ENCODE results near the gene RALGPS1. TPM values are rescaled to one million over a fixed set of nuclear protein-coding genes. Genes with fewer than 3 reads are reported as not detected.
A peak's percentile ranks its signal among the peaks of the same experiment; 100 is the strongest.

The RALGPS1 gene
- total RNA-seq, 4 donors from 2014 or later = 2.2 to 10.3 (median 5.4) TPM

- Histone ChIP-seq H3K27ac (peak overlapping the region; percentile 23 to 60 (median 42)), H3K4me3 (no peak overlapping the region), H3K36me3 (no peaks in the 10 kb centered on the region), H3K9me3 (peaks cover 0 to 4% (median 0%) of the 10 kb centered on the region in 3 donors), H3K27me3 (no peaks in the 10 kb centered on the region), H3K4me1 (peaks cover 32 to 38% of the 10 kb centered on the region in 2 donors)
- intact Hi-C loops (cut with DNase I; ENCODE audit: low total_unique reads) (no loop called here), in situ Hi-C loops (cut with MboI; ENCODE audit: low sequenced_read_pairs in 4 of 4) (no loop called here)
- peak in 1 of 2 donors; percentile 17 for ATAC-seq
- peak; percentile 62 to 66 for DNase-seq
- no peak for TF ChIP-seq CTCF (IDR thresholded peaks at IDR 0.05 in 4 of 5, conservative IDR thresholded peaks at IDR 0.05 in 1 of 5)
- TF ChIP-seq POLR2A (IDR thresholded peaks at IDR 0.05) = no peak
These were observed 75.6 kb downstream of the RALGPS1 start for GRCh38 chr9:126989847-126990842.

- intact Hi-C loops (cut with DNase I; ENCODE audit: low total_unique reads) = no loop called here
- ATAC-seq (no peak), DNase-seq (no peak)
- Histone ChIP-seq H3K9me3 (peaks cover 0 to 4% (median 0%) of the 10 kb centered on the region in 3 donors), H3K27me3 (no peaks in the 10 kb centered on the region), H3K4me3 (no peak overlapping the region), H3K27ac (peak overlapping the region in 2 of 4 donors; percentile 9 to 50), H3K4me1 (peaks cover 22 to 28% of the 10 kb centered on the region in 2 donors), H3K36me3 (no peaks in the 10 kb centered on the region)
- no peak for TF ChIP-seq POLR2A (IDR thresholded peaks at IDR 0.05)
- TF ChIP-seq CTCF (IDR thresholded peaks at IDR 0.05 in 4 of 5, conservative IDR thresholded peaks at IDR 0.05 in 1 of 5) = no peak
- in situ Hi-C loops (cut with MboI; ENCODE audit: low sequenced_read_pairs in 4 of 4) = no loop called here
These were observed 76.6 kb downstream of the RALGPS1 start for GRCh38 chr9:126991183-126991582.

- H3K4me1 ChIP-seq = peaks cover 9 to 18% of the 10 kb centered on the region in 2 donors
- H3K27ac ChIP-seq = no peak overlapping the region
- H3K27me3 ChIP-seq = no peaks in the 10 kb centered on the region
- no peak for DNase-seq
- intact Hi-C loops (cut with DNase I; ENCODE audit: low total_unique reads) (no loop called here), in situ Hi-C loops (cut with MboI; ENCODE audit: low sequenced_read_pairs in 4 of 4) (no loop called here)
- no peak for TF ChIP-seq CTCF (IDR thresholded peaks at IDR 0.05 in 4 of 5, conservative IDR thresholded peaks at IDR 0.05 in 1 of 5)
- no peak for TF ChIP-seq POLR2A (IDR thresholded peaks at IDR 0.05)
- H3K9me3 ChIP-seq = peaks cover 0 to 4% (median 0%) of the 10 kb centered on the region in 3 donors
- no peaks in the 10 kb centered on the region for H3K36me3 ChIP-seq
- no peak overlapping the region for H3K4me3 ChIP-seq
- ATAC-seq = no peak
These were observed 77.8 kb downstream of the RALGPS1 start for GRCh38 chr9:126992427-126992826.

- Histone ChIP-seq H3K27ac (no peak overlapping the region), H3K27me3 (no peaks in the 10 kb centered on the region), H3K4me3 (no peak overlapping the region), H3K36me3 (no peaks in the 10 kb centered on the region), H3K4me1 (no peaks in the 10 kb centered on the region), H3K9me3 (no peaks in the 10 kb centered on the region)
- in situ Hi-C loops (cut with MboI; ENCODE audit: low sequenced_read_pairs in 4 of 4) = no loop called here
- ATAC-seq = no peak
- intact Hi-C loops (cut with DNase I; ENCODE audit: low total_unique reads) = no loop called here
- no peak for DNase-seq
- TF ChIP-seq POLR2A (IDR thresholded peaks at IDR 0.05) (no peak), CTCF (IDR thresholded peaks at IDR 0.05 in 4 of 5, conservative IDR thresholded peaks at IDR 0.05 in 1 of 5) (no peak)
These were observed 84.9 kb downstream of the RALGPS1 start for GRCh38 chr9:126999315-127000068.

All from gastrocnemius medialis (tissue), 4 donors.